ENCODE measurements around the gene WDR45B.

DNA sequence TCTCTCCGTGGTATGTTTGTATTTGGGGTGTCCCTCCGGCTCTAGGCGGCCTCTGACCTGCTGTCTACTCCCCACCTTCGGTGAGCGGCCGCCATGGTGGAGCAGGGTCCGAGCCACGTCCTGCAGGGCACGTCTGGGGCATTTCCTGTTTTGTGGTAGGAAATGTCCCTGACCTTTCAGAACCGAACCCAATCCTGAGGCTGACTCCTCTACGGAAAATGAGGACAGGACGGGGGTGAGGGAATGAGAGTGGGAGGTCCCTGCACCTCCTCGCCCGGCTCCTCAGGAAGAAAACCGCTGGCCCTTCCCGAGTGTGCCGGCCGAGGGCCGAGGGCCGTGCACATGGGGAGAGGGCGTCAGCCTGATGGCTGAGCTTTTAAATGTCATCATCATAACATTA is 45.8 kb downstream of the WDR45B start:
- TF ChIP-seq, protein P1, sequence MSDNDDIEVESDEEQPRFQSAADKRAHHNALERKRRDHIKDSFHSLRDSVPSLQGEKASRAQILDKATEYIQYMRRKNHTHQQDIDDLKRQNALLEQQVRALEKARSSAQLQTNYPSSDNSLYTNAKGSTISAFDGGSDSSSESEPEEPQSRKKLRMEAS (IDR thresholded peaks at IDR 0.05), result no peak
- TF ChIP-seq TAF1 (IDR thresholded peaks at IDR 0.05; ENCODE audit: low read depth), result no peak
- TF ChIP-seq, protein P2, sequence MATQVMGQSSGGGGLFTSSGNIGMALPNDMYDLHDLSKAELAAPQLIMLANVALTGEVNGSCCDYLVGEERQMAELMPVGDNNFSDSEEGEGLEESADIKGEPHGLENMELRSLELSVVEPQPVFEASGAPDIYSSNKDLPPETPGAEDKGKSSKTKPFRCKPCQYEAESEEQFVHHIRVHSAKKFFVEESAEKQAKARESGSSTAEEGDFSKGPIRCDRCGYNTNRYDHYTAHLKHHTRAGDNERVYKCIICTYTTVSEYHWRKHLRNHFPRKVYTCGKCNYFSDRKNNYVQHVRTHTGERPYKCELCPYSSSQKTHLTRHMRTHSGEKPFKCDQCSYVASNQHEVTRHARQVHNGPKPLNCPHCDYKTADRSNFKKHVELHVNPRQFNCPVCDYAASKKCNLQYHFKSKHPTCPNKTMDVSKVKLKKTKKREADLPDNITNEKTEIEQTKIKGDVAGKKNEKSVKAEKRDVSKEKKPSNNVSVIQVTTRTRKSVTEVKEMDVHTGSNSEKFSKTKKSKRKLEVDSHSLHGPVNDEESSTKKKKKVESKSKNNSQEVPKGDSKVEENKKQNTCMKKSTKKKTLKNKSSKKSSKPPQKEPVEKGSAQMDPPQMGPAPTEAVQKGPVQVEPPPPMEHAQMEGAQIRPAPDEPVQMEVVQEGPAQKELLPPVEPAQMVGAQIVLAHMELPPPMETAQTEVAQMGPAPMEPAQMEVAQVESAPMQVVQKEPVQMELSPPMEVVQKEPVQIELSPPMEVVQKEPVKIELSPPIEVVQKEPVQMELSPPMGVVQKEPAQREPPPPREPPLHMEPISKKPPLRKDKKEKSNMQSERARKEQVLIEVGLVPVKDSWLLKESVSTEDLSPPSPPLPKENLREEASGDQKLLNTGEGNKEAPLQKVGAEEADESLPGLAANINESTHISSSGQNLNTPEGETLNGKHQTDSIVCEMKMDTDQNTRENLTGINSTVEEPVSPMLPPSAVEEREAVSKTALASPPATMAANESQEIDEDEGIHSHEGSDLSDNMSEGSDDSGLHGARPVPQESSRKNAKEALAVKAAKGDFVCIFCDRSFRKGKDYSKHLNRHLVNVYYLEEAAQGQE (IDR thresholded peaks at IDR 0.05; ENCODE audit: low read depth), result no peak
- no peak for TF ChIP-seq EP300 (IDR thresholded peaks at IDR 0.05; ENCODE audit: borderline replicate concordance)
- no peak for TF ChIP-seq TCF12 (IDR thresholded peaks at IDR 0.05; ENCODE audit: low read depth)
- no peak for TF ChIP-seq EGR1 (IDR thresholded peaks at IDR 0.05)
- TF ChIP-seq YY1 (IDR thresholded peaks at IDR 0.05; ENCODE audit: low read depth), result no peak
- no peak for TF ChIP-seq RAD21 (IDR thresholded peaks at IDR 0.05; ENCODE audit: low read depth)
- TF ChIP-seq CEBPB (IDR thresholded peaks at IDR 0.05), result no peak
- no peak for TF ChIP-seq NFIC (IDR thresholded peaks at IDR 0.05)
- TF ChIP-seq, protein P3, sequence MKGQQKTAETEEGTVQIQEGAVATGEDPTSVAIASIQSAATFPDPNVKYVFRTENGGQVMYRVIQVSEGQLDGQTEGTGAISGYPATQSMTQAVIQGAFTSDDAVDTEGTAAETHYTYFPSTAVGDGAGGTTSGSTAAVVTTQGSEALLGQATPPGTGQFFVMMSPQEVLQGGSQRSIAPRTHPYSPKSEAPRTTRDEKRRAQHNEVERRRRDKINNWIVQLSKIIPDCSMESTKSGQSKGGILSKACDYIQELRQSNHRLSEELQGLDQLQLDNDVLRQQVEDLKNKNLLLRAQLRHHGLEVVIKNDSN (IDR thresholded peaks at IDR 0.05), result no peak
- no peak for TF ChIP-seq ZBTB7A (IDR thresholded peaks at IDR 0.05; ENCODE audit: low read depth)
- no peak for TF ChIP-seq TEAD4 (IDR thresholded peaks at IDR 0.05)
- TF ChIP-seq FOXM1 (IDR thresholded peaks at IDR 0.05; ENCODE audit: borderline replicate concordance, low read depth), result no peak

All from Ishikawa (cell line).